GM12873 (cell line): Measurements from ENCODE around the gene CMBL.

Source experiments
- TF ChIP-seq, protein P1 (sequence below): IDR thresholded peaks from 2 replicates; pipeline ENCODE4 v1.5.1; 2012; ENCODE audit warnings: low read depth, mild to moderate bottlenecking, moderate library complexity, low read length, control low read depth; ENCODE audit not compliant: insufficient read depth; ENCODE audit errors: missing control alignments

The CMBL gene

DNA sequence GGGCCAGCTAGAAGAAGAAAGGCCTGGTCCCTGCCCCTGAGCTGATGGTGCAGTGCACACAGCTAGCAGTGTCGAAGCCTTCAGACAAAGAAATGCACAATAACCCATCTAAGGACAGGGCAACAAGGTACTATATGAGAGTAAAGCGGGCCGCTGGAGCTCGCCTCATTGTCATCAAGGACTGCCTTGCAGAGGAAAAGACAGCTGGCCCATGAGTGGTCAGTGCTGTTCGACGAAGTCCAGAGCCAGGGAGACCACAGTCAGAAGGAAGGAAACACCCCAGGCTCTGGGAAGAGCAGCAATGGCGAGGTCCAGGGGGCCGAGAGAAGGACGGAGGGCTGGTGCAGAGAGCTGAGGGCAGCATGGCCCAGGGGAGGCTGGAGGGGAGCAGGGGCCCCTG, 75.3 kb downstream of the CMBL start:
- TF ChIP-seq, protein P1, sequence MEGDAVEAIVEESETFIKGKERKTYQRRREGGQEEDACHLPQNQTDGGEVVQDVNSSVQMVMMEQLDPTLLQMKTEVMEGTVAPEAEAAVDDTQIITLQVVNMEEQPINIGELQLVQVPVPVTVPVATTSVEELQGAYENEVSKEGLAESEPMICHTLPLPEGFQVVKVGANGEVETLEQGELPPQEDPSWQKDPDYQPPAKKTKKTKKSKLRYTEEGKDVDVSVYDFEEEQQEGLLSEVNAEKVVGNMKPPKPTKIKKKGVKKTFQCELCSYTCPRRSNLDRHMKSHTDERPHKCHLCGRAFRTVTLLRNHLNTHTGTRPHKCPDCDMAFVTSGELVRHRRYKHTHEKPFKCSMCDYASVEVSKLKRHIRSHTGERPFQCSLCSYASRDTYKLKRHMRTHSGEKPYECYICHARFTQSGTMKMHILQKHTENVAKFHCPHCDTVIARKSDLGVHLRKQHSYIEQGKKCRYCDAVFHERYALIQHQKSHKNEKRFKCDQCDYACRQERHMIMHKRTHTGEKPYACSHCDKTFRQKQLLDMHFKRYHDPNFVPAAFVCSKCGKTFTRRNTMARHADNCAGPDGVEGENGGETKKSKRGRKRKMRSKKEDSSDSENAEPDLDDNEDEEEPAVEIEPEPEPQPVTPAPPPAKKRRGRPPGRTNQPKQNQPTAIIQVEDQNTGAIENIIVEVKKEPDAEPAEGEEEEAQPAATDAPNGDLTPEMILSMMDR: no peak

DNA sequence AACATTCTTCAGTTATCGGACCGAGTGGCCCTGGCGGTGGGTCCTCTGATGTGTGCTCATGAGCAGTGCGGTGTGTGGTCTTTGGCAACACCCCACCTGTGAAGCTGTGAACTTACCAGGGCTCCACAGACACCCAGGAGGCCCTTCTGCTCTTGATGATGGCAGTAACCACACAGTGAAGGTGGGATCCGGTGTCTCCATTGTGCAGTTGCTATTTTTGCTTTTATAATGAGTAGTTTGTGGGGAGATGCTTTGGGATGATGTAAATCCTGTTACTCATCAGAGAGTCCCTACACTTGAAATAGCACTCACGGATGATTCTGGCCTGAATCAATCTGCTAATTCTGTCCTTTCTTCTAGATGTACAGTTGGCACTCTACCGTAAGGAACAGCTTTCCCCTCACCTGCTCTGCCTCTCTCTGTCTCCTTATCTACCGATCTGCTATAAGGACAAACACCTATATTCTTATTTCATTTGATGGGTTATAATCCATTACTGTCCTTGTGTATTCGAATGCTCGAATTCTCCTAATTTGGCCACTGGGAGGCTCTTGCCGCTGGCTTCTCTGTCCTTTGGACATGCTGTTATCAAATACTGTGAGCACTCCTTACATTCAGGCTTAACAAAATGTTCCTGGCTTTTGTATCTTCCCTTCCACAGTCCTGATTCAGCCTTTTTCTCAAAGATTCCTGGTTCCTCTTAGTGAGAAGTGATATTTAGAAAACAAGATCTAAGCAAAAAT, 78.2 kb downstream of the CMBL start:
- TF ChIP-seq, protein P1: no peak

- TF ChIP-seq, protein P1: no peak
Measured at GRCh38 chr5:10228288-10228687, 79.4 kb downstream of the CMBL start.
